H9 (cell line): ENCODE measurements around the gene PHLDA3. TPM values are rescaled to one million over a fixed set of nuclear protein-coding genes. Genes with fewer than 3 reads are reported as not detected.

Experiments
- DNase-seq: peaks from one replicate; pipeline ENCODE4 v3.0.0-alpha.2; 2017
- H2AFZ ChIP-seq: one replicate; pipeline ENCODE4 v1.6.1; 2013; ENCODE audit warnings: mild to moderate bottlenecking, low read length, control low read depth, moderate library complexity
- H2AK5ac ChIP-seq: 2 replicates; pipeline ENCODE4 v1.6.1; 2013; ENCODE audit warnings: low read length, control low read depth, mixed read lengths; ENCODE audit not compliant: insufficient read length
- H2BK120ac ChIP-seq: one replicate; pipeline ENCODE4 v1.6.1; 2013; ENCODE audit warnings: low read depth, mild to moderate bottlenecking, low read length, control low read depth, inconsistent platforms; ENCODE audit not compliant: poor library complexity, severe bottlenecking
- H2BK12ac ChIP-seq: 2 replicates; pipeline ENCODE4 v1.6.1; 2013; ENCODE audit warnings: low read length, control low read depth, mixed read lengths, low read depth; ENCODE audit not compliant: insufficient read length
- H2BK15ac ChIP-seq: 2 replicates; pipeline ENCODE4 v1.6.1; 2013; ENCODE audit warnings: low read depth, low read length, control low read depth
- H2BK20ac ChIP-seq: one replicate; pipeline ENCODE4 v1.6.1; 2013; ENCODE audit warnings: low read depth, mild to moderate bottlenecking, low read length, control low read depth, inconsistent platforms; ENCODE audit not compliant: poor library complexity, severe bottlenecking
- H2BK5ac ChIP-seq: 2 replicates; pipeline ENCODE4 v1.6.1; 2013; ENCODE audit warnings: low read length, control low read depth, mixed read lengths; ENCODE audit not compliant: insufficient read length
- H3K14ac ChIP-seq: 2 replicates; pipeline ENCODE4 v1.6.1; 2013; ENCODE audit warnings: low read length, control low read depth; ENCODE audit not compliant: insufficient read depth
- H3K18ac ChIP-seq: 2 replicates; pipeline ENCODE4 v1.6.1; 2013; ENCODE audit warnings: low read depth, mild to moderate bottlenecking, mixed read lengths, low read length, control low read depth; ENCODE audit not compliant: insufficient read length
- H3K23ac ChIP-seq: 2 replicates; pipeline ENCODE4 v1.6.1; 2013; ENCODE audit warnings: low read length, control low read depth, mixed read lengths, low read depth; ENCODE audit not compliant: insufficient read length
- H3K23me2 ChIP-seq: 2 replicates; pipeline ENCODE4 v1.6.1; 2013; ENCODE audit warnings: low read depth, mild to moderate bottlenecking, mixed read lengths, low read length, control low read depth; ENCODE audit not compliant: insufficient read length, poor library complexity, severe bottlenecking
- H3K27ac ChIP-seq: 2 replicates; pipeline ENCODE4 v1.5.1; 2013; ENCODE audit warnings: low read length, control low read depth, mixed read lengths, low read depth; ENCODE audit not compliant: insufficient read length
- H3K27me3 ChIP-seq: 2 replicates; pipeline ENCODE4 v1.6.1; 2013; ENCODE audit warnings: low read length, control low read depth, inconsistent platforms; ENCODE audit not compliant: insufficient read depth
- H3K4ac ChIP-seq: 2 replicates; pipeline ENCODE4 v1.6.1; 2013; ENCODE audit warnings: low read depth, mild to moderate bottlenecking, control low read depth, inconsistent platforms, low read length, moderate library complexity
- H3K4me1 ChIP-seq: 2 replicates; pipeline ENCODE4 v1.6.1; 2013; ENCODE audit warnings: low read length, control low read depth, inconsistent platforms; ENCODE audit not compliant: insufficient read depth
- H3K4me2 ChIP-seq: 2 replicates; pipeline ENCODE4 v1.6.1; 2013; ENCODE audit warnings: low read length, control low read depth, mixed read lengths; ENCODE audit not compliant: insufficient read length, insufficient read depth
- H3K56ac ChIP-seq: 2 replicates; pipeline ENCODE4 v1.6.1; 2013; ENCODE audit warnings: low read depth, mild to moderate bottlenecking, mixed read lengths, low read length, control low read depth; ENCODE audit not compliant: insufficient read length
- H3K79me1 ChIP-seq: 2 replicates; pipeline ENCODE4 v1.6.1; 2013; ENCODE audit warnings: low read depth, mild to moderate bottlenecking, moderate library complexity, low read length, control low read depth, inconsistent platforms; ENCODE audit not compliant: insufficient read depth, poor library complexity, severe bottlenecking
- H3K79me2 ChIP-seq: 2 replicates; pipeline ENCODE4 v1.6.1; 2013; ENCODE audit warnings: low read length, control low read depth, inconsistent platforms; ENCODE audit not compliant: insufficient read depth
- H3K9ac ChIP-seq: 2 replicates; pipeline ENCODE4 v1.6.1; 2013; ENCODE audit warnings: low read length, control low read depth, mixed read lengths; ENCODE audit not compliant: insufficient read length; ENCODE audit errors: extremely low read depth
- H3K9me3 ChIP-seq: one replicate; pipeline ENCODE4 v1.6.1; 2013; ENCODE audit warnings: low read depth, low read length, inconsistent platforms; ENCODE audit not compliant: control insufficient read depth
- H3T11ph ChIP-seq: one replicate; pipeline ENCODE4 v1.6.1; 2013; ENCODE audit warnings: mild to moderate bottlenecking, low read length, control low read depth, inconsistent platforms
- H4K20me1 ChIP-seq: one replicate; pipeline ENCODE4 v1.6.1; 2013; ENCODE audit not compliant: control insufficient read depth, insufficient read length, insufficient read depth
- H4K5ac ChIP-seq: 2 replicates; pipeline ENCODE4 v1.6.1; 2013; ENCODE audit warnings: low read depth, mild to moderate bottlenecking, mixed read lengths, low read length, control low read depth; ENCODE audit not compliant: insufficient read length
- H4K8ac ChIP-seq: replicated peaks from 2 replicates; pipeline ENCODE4 v1.6.1; 2013; ENCODE audit warnings: low read length, control low read depth, mixed read lengths, low read depth; ENCODE audit not compliant: insufficient read length
- H4K91ac ChIP-seq: 2 replicates; pipeline ENCODE4 v1.6.1; 2013; ENCODE audit warnings: low read depth, mild to moderate bottlenecking, moderate library complexity, mixed read lengths, low read length, control low read depth; ENCODE audit not compliant: insufficient read length
- H3K27ac Mint-ChIP-seq, 3 experiments: 2 replicates in 2 of 3; 3 replicates in 1 of 3; pipeline ENCODE4 v1.8.0; 2020 to 2021; ENCODE audit warnings: mixed read lengths in 3 of 3, mild to moderate bottlenecking in 1 of 3, moderate library complexity in 1 of 3
- H3K27me3 Mint-ChIP-seq: 2 replicates; pipeline ENCODE4 v1.8.0; 2021; ENCODE audit warnings: low read depth, mild to moderate bottlenecking, moderate library complexity, mixed read lengths
- H3K36me3 Mint-ChIP-seq, 3 experiments: 2 replicates in 2 of 3; 3 replicates in 1 of 3; pipeline ENCODE4 v1.8.0; 2020 to 2021; ENCODE audit warnings: low read depth in 3 of 3, mixed read lengths in 3 of 3; ENCODE audit not compliant: insufficient read depth in 1 of 3
- H3K4me1 Mint-ChIP-seq, 2 experiments: 2 replicates each; pipeline ENCODE4 v1.8.0; 2020; ENCODE audit warnings: mixed read lengths in 2 of 2
- H3K4me3 Mint-ChIP-seq, 2 experiments: 2 replicates in 1 of 2; 3 replicates in 1 of 2; pipeline ENCODE4 v1.8.0; 2020 to 2021; ENCODE audit warnings: mild to moderate bottlenecking in 2 of 2, mixed read lengths in 2 of 2, moderate library complexity in 1 of 2
- H3K9me3 Mint-ChIP-seq, 2 experiments: 2 replicates in 1 of 2; 3 replicates in 1 of 2; pipeline ENCODE4 v1.8.0; 2020; ENCODE audit warnings: mild to moderate bottlenecking in 2 of 2, mixed read lengths in 2 of 2, moderate library complexity in 1 of 2
- WGBS: extraction: QIAGEN DNeasy Blood & Tissue Kit; methylation state at CpG from one replicate; pipeline ENCODE4 v1.1.7; 2013; ENCODE audit warnings: missing lambda C conversion rate, low lambda C conversion rate, mixed read lengths; ENCODE audit not compliant: insufficient read length; ENCODE audit errors: extremely low coverage; 5-methylcytosine and 5-hydroxymethylcytosine counted together
- total RNA-seq: library from RNA; stranded (reverse); gene quantifications from 2 replicates; pipeline ENCODE4 v1.2.1, GENCODE V29; 2021
- TF ChIP-seq, protein P1 (sequence below): fragments of 200-600 bp; sonication (generic); conservative IDR thresholded peaks from 3 replicates; pipeline ENCODE4 v1.8.0; 2021; ENCODE audit warnings: antibody characterized with exemption, mild to moderate bottlenecking

Gene PHLDA3
- total RNA-seq, 1 experiment from 2014 or later: 53.9 TPM

GRCh38 chr1:201513498-201514243 is 44.7 kb upstream of the PHLDA3 start:
- Mint-ChIP-seq H3K36me3 (no peaks in the 10 kb centered on the region), H3K27me3 (peaks cover 3% of the 10 kb centered on the region; the same call in 1 of the 2 replicates), H3K4me1 (peaks cover 19 to 20% of the 10 kb centered on the region in 2 experiments), H3K4me3 (no peak overlapping the region), H3K9me3 (no peaks in the 10 kb centered on the region), H3K27ac (no peak overlapping the region)
- Histone ChIP-seq H3K9me3 (no peaks in the 10 kb centered on the region), H3T11ph (no peak overlapping the region), H3K4ac (no peak overlapping the region), H4K5ac (no peak overlapping the region), H3K4me2 (no peak overlapping the region), H2AFZ (no peak overlapping the region), H3K23ac (no peak overlapping the region), H3K14ac (no peak overlapping the region), H4K91ac (no peak overlapping the region), H3K18ac (no peak overlapping the region), H4K20me1 (no peaks in the 10 kb centered on the region), H3K23me2 (no peaks in the 10 kb centered on the region), H2BK15ac (no peak overlapping the region), H2BK12ac (no peak overlapping the region), H3K56ac (no peak overlapping the region), H3K79me1 (no peaks in the 10 kb centered on the region), H2AK5ac (no peak overlapping the region), H3K27me3 (0 out of 2 replicates have a peak, but pooled peaks cover 4% of the 10 kb centered on the region), H2BK120ac (no peak overlapping the region), H3K4me1 (no peaks in the 10 kb centered on the region; the same call in 1 of the 2 replicates), H3K27ac (no peak overlapping the region), H2BK5ac (no peak overlapping the region), H3K79me2 (no peaks in the 10 kb centered on the region), H3K9ac (no peak overlapping the region), H2BK20ac (no peak overlapping the region), H4K8ac (no peak overlapping the region)
- no peak for DNase-seq
- TF ChIP-seq, protein P1, sequence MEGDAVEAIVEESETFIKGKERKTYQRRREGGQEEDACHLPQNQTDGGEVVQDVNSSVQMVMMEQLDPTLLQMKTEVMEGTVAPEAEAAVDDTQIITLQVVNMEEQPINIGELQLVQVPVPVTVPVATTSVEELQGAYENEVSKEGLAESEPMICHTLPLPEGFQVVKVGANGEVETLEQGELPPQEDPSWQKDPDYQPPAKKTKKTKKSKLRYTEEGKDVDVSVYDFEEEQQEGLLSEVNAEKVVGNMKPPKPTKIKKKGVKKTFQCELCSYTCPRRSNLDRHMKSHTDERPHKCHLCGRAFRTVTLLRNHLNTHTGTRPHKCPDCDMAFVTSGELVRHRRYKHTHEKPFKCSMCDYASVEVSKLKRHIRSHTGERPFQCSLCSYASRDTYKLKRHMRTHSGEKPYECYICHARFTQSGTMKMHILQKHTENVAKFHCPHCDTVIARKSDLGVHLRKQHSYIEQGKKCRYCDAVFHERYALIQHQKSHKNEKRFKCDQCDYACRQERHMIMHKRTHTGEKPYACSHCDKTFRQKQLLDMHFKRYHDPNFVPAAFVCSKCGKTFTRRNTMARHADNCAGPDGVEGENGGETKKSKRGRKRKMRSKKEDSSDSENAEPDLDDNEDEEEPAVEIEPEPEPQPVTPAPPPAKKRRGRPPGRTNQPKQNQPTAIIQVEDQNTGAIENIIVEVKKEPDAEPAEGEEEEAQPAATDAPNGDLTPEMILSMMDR: no peak
- no CpG with 5 or more reads among the region's 6 CpGs for WGBS
